ENCODE data around the gene C2orf80.

DNA sequence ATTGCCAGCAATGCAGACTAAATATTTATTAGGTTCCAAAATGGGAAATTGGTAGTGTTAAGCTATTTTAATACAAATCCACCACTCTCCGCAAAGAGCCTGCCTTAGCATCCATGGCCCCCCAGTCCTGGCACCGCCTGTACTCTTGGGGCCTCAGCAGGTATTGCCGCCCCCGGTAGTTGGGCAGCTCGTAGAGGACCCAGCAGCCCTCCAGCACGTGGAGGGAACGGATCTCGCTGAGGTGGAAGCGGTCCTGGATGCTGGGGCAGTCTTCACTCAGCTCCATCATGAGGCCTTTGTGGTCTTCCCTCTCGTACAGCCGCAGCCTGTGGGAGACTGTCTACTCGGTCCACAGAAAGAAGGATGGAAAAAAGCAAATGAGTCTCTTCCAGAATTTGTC lies 61.7 kb downstream of the C2orf80 start:
- TF ChIP-seq POLR2A (IDR thresholded peaks at IDR 0.05) (no peak), EP300 (IDR thresholded peaks at IDR 0.05) (no peak)

Measured in gastroesophageal sphincter (tissue), 2 donors.